Activated naive CD8-positive, alpha-beta T cell (primary cell): ENCODE measurements around the gene FOXN3.

ENCODE experiments used
- H3K27ac Mint-ChIP-seq: one replicate; pipeline ENCODE4 v1.8.0; 2021; ENCODE audit warnings: mixed read lengths
- H3K27me3 Mint-ChIP-seq: one replicate; pipeline ENCODE4 v1.8.0; 2021; ENCODE audit warnings: mixed read lengths
- H3K36me3 Mint-ChIP-seq: one replicate; pipeline ENCODE4 v1.8.0; 2021; ENCODE audit warnings: mixed read lengths
- H3K4me1 Mint-ChIP-seq: one replicate; pipeline ENCODE4 v1.8.0; 2021; ENCODE audit warnings: low read depth, mixed read lengths
- H3K4me3 Mint-ChIP-seq: one replicate; pipeline ENCODE4 v1.8.0; 2021; ENCODE audit warnings: mild to moderate bottlenecking, mixed read lengths
- H3K9me3 Mint-ChIP-seq: one replicate; pipeline ENCODE4 v1.8.0; 2021; ENCODE audit warnings: low read depth, mixed read lengths

The FOXN3 gene

DNA sequence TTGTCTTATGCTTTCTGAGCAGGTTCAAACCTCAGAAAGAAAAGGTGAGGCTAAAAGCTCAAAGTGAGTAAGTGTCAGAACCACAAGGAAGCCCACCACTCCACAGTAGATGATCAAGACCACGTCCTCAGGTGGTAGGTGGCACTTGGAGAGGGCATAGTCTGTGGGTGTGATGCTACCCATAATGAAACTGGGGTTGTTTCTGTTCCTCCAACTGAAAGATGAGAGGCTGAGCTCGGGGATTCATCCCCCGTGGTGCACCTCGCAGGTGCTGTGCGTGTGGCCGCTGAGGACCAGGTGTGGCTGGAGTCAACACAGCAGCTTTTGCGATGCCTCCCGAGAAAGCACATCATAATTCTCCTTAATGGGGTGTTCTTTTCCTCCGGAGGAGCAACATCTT, 306.9 kb downstream of the FOXN3 start:
- Mint-ChIP-seq H3K4me3 (no peak overlapping the region), H3K27me3 (peaks cover 11% of the 10 kb centered on the region), H3K27ac (no peak overlapping the region), H3K9me3 (no peaks in the 10 kb centered on the region), H3K4me1 (no peaks in the 10 kb centered on the region), H3K36me3 (peaks cover 10% of the 10 kb centered on the region)

DNA sequence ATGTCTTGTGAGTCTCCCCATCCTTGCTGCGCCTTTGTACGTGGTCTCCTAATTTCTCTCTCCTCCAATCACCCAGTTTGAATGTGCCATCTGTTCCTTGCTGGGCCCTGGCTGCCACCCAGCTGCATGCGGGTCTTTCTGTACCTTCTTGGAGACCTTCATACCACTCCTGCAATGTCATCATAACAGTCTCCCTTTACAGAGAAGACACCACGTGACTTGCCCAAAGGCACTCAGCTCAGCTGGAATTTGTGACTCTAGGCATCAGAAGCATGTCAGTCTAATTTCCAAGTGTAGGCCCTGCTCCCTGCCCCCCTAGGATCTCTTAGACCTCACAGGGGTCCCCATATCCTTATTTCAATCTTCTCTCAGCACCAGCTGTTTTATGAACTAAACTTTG, 308.4 kb downstream of the FOXN3 start:
- Mint-ChIP-seq H3K27ac (no peak overlapping the region), H3K36me3 (peaks cover 10% of the 10 kb centered on the region), H3K4me3 (no peak overlapping the region), H3K27me3 (peaks cover 10% of the 10 kb centered on the region), H3K4me1 (no peaks in the 10 kb centered on the region), H3K9me3 (no peaks in the 10 kb centered on the region)

DNA sequence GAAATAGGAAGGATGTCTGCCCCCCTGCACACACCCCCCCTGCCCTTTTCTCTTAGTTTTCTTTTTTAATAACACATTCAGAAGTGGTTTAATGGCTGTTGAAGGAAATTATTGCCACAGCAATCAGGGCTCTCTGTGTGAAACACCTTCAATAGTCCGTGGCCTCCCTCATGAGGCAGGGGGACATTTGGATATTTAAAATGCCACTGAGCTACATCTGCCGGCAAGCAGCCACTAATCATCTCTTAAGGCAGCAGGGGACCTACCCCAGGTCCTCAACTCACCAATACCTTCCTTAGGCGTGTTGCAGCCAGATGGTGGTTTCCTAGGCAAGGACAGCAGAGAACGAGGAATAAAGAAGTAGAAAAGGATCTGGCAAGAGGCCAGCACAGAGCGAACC, 309.4 kb downstream of the FOXN3 start:
- H3K27me3 Mint-ChIP-seq = peaks cover 7% of the 10 kb centered on the region
- peaks cover 10% of the 10 kb centered on the region for H3K36me3 Mint-ChIP-seq
- no peaks in the 10 kb centered on the region for H3K9me3 Mint-ChIP-seq
- H3K27ac Mint-ChIP-seq = no peak overlapping the region
- no peaks in the 10 kb centered on the region for H3K4me1 Mint-ChIP-seq
- no peak overlapping the region for H3K4me3 Mint-ChIP-seq
